Stimulated activated CD8-positive, alpha-beta memory T cell treated with anti-CD3 and anti-CD28 coated beads, Interleukin-15, amount 100 ng/mL, for 48 hours (primary cell): ENCODE data around the gene LHX1.

ENCODE experiments used
- DNase-seq, 2 donors: peaks; one replicate each; pipeline ENCODE4 v3.0.0-alpha.2; 2020; ENCODE audit warnings: low read depth in 2 of 2

Gene LHX1

GRCh38 chr17:36972186-36972700 lies 35.0 kb downstream of the LHX1 start:
- no peak for DNase-seq

GRCh38 chr17:36972905-36973304 lies 35.6 kb downstream of the LHX1 start:
- DNase-seq, result no peak

GRCh38 chr17:36975922-36976515 lies 38.7 kb downstream of the LHX1 start:
- DNase-seq, result no peak

- no peak for DNase-seq
These were observed 39.8 kb downstream of the LHX1 start for GRCh38 chr17:36977066-36977465.

- no peak for DNase-seq
These were observed 40.3 kb downstream of the LHX1 start for GRCh38 chr17:36977568-36977967.

GRCh38 chr17:36978810-36979564 lies 41.7 kb downstream of the LHX1 start:
- no peak for DNase-seq

GRCh38 chr17:36979565-36979941 lies 42.3 kb downstream of the LHX1 start:
- no peak for DNase-seq

GRCh38 chr17:36980280-36980761 lies 43.0 kb downstream of the LHX1 start:
- no peak for DNase-seq

- DNase-seq, result no peak
These were observed 46.3 kb downstream of the LHX1 start for GRCh38 chr17:36983618-36984017.

- no peak for DNase-seq
These were observed 51.9 kb downstream of the LHX1 start for GRCh38 chr17:36989173-36989572.

GRCh38 chr17:36992701-36993100 lies 55.4 kb downstream of the LHX1 start:
- no peak for DNase-seq

- no peak for DNase-seq
These were observed 56.0 kb downstream of the LHX1 start for GRCh38 chr17:36993227-36993626.
